ENCODE data around the gene YKT6.
A peak's percentile ranks its signal among the peaks of the same experiment; 100 is the strongest.

Gene YKT6

DNA sequence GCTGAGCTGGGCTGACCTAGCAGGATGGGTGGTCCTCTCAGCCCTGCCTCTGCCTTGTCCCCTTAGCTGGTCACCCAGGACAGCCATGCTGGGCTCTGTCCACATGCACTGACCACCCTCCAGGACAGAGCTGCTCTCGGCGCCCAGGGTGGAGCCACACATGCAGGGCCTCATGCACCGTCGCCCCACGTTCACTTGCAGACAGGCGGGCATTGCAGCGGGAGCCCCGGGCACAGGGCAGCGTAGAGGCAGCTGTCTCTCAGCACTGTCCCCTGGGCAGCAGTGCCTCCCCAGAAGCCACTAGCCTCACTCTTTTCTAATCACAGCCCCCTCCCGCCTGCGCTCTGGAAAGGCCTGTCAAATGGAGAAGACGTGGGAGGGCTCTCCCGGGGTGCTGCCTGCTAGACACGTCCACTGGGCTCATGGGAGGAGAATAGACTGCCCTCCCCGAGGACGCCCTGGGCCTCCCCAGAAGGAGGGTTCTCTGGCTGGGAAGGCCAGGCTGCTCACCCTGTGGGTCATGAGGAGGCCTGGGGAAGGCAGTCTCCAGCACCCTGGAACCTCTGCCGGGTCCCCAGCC, 37.4 kb downstream of the YKT6 start:
- DNase-seq = no peak
- intact Hi-C loops (cut with DNase I) = no loop called here

DNA sequence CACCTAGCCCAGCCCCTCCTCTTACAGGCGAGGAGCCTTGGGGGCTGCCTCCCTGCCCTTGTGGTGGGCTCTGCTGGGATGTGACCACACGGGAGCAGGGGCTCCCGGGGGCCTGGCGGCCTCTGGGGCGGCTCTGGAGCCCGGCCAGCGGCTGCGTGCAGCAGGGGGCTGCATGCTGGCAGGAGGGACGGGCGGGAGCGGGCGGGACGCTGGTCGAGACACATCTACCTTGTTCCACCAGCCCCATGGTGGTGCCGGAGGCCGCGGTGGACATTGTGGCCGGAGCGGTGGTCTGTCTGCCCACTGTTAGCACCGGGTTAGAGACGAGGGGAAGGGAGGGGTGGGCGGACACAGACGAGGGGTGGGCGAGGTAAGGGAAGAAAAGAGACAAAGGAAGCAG, 38.6 kb downstream of the YKT6 start:
- intact Hi-C loops (cut with DNase I) = no loop called here
- no peak for DNase-seq

- intact Hi-C loops (cut with DNase I) = no loop called here
- DNase-seq = peak in 4 of 42 donors; percentile 33 to 60 (median 38)
Measured at GRCh38 chr7:44240376-44240775, 39.6 kb downstream of the YKT6 start.

- DNase-seq = peak; percentile 44 to 86 (median 72)
- intact Hi-C loops (cut with DNase I) = no loop called here
Measured at GRCh38 chr7:44240983-44241510, 40.3 kb downstream of the YKT6 start.

DNA sequence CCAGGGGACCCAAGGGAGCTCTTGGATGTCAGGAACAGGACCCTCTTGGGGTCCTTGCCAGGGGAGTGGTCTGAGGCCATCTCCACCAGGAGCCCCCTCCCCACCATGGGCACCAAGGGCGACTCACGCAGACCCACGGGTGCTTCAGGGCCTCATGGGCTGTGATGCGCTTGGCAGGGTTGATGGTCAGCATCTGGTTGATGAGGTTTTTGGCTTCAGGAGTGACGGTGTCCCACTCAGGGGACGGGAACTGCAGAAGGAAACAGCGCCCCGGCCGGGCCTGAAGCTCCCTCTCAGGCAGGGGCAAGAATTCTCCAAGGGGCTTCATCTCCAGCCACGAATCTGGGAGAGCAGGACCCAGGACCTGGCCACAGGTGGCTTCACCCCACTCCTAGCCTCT, 41.3 kb downstream of the YKT6 start:
- no peak for DNase-seq
- intact Hi-C loops (cut with DNase I) = loop anchor here (2.0 kb wide), 1 partner anchor 237 kb away; no protein-coding TSS in a partner anchor

DNA sequence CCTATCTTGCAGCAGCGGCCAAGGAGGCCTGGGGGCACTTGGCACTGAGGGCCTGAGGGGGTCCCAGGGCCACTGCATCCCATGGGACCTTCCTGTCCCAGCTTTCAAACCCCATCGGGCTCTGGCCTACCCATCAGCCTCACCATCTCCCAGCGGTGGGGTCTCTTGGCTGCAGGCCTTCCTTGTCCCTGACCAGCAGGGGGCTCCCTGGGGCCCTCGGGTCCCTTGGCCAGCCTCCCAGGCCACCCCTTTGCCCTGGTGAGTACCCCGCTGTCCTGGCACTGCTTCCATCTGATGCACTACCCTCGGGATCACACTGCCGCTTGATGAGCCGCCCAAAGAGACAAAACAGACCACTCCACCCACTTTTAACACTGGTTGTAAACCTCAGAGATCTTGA, 43.5 kb downstream of the YKT6 start:
- peak in 2 of 42 donors; percentile 23 to 48 for DNase-seq
- intact Hi-C loops (cut with DNase I) = no loop called here

DNA sequence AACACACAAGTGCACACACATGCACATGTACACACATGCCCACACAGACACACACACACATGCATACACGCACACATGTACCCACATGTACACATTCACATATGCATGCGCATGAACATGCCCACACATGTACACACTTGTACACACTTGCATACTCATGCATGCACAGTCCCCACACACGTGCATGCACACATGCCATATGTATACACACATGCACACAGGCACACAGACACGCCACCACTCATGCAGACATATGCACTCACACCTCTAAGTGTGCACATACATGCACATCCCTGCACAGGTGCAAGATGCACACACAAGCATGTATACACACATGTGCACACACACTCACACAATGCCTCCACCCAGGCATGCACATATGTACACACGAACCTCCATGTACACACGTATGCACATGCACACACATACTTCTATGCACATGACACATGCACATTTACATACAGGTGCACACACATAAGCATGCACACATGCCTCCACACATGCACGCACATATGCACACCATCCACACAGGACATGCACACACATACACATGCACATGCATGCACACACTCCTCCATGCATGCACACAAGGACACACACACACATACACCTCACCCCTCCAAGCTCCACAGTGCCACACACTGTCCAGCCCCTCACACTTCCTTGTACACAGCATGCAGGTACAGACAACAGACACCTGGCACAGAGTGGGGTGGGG, 45.8 kb downstream of the YKT6 start:
- intact Hi-C loops (cut with DNase I) = no loop called here
- DNase-seq = no peak

DNA sequence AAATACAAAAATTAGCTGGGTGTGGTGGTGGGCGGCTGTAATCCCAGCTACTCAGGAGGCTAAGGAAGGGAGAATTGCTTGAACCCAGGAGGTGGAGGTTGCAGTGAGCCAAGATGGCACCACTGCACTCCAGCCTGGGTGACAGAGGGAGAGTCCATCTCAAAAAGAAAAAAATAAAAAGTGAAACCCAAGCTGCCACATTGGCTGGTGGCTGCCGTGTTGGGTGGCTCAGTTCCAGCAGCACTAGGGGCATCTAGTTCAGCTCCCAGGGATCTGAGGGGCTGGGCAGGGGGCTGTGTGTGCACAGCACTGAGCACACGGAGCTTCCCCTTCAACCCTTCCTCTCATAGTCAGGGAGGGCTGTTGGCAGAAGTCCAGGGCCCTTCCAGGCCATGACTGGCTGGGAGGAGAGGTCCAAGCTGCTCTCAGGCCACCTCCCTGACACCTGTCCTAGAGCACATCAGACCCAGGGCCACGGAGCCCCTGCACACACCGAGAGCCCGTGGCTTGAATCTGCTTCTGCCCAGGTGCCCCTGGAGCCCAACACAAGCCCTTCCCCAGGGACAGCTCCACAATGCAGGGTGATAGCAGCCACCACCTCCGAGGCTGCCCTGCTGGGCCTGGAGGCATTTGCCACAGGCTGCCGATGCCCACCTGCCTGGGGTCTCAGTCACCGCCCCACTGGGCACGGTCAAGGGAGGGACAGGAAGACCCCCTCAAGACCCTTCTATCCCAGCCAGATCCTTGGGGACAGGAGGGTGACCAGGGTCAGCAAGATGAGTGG, 47.3 kb downstream of the YKT6 start:
- intact Hi-C loops (cut with DNase I) = no loop called here
- no peak for DNase-seq

GRCh38 chr7:44249639-44250234, 49.0 kb downstream of the YKT6 start:
- no peak for DNase-seq
- intact Hi-C loops (cut with DNase I) = no loop called here

GRCh38 chr7:44251269-44251668, 50.5 kb downstream of the YKT6 start:
- no peak for DNase-seq
- intact Hi-C loops (cut with DNase I) = no loop called here

GRCh38 chr7:44251881-44252280, 51.1 kb downstream of the YKT6 start:
- no peak for DNase-seq
- intact Hi-C loops (cut with DNase I) = no loop called here

GRCh38 chr7:44256459-44256858, 55.7 kb downstream of the YKT6 start:
- intact Hi-C loops (cut with DNase I) = no loop called here
- no peak for DNase-seq

- DNase-seq = no peak
- intact Hi-C loops (cut with DNase I) = no loop called here
Measured at GRCh38 chr7:44257213-44257612, 56.4 kb downstream of the YKT6 start.

DNA sequence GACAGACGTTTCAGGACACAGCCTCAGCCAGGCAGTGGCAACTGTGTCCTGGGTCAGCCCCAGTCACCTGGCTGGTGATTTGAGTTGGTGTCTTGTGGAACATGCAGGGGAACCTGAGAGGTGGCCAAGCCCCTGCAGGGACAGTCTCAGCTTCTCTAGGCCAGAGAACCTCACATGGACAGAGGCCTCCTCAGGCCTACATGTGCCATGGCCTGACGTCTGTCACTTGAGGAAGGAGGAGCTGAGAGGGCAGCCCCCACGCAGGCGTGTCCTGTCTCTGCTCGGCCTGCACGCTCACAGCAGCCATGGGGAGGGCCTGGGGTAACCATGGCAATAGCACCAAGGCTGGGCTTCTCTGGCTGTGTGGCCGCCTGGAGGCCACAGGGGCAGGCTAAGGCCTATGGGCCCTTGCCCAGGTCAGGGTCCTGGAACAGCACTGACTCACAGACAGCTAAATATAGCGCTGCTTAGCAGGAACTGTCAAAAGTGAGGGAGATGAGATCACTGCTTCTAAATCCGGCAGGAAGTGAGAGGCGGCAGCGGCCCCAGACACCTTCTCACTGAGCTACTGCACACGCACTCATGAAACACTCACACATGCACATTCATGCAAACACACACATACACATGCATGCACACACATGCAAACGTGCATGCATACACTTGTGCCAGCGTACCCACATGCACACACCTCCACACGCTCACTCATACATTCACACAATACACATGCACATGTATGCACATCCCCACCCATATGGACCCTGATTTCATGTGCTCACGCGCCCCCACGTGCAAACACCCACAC, 57.0 kb downstream of the YKT6 start:
- peak in 39 of 42 donors; percentile 48 to 96 (median 75) for DNase-seq
- intact Hi-C loops (cut with DNase I) = no loop called here

GRCh38 chr7:44258423-44258760, 57.6 kb downstream of the YKT6 start:
- peak in 17 of 42 donors; percentile 19 to 78 (median 56) for DNase-seq
- intact Hi-C loops (cut with DNase I) = no loop called here

- intact Hi-C loops (cut with DNase I) = no loop called here
- DNase-seq = no peak
Measured at GRCh38 chr7:44258865-44259546, 58.2 kb downstream of the YKT6 start.

DNA sequence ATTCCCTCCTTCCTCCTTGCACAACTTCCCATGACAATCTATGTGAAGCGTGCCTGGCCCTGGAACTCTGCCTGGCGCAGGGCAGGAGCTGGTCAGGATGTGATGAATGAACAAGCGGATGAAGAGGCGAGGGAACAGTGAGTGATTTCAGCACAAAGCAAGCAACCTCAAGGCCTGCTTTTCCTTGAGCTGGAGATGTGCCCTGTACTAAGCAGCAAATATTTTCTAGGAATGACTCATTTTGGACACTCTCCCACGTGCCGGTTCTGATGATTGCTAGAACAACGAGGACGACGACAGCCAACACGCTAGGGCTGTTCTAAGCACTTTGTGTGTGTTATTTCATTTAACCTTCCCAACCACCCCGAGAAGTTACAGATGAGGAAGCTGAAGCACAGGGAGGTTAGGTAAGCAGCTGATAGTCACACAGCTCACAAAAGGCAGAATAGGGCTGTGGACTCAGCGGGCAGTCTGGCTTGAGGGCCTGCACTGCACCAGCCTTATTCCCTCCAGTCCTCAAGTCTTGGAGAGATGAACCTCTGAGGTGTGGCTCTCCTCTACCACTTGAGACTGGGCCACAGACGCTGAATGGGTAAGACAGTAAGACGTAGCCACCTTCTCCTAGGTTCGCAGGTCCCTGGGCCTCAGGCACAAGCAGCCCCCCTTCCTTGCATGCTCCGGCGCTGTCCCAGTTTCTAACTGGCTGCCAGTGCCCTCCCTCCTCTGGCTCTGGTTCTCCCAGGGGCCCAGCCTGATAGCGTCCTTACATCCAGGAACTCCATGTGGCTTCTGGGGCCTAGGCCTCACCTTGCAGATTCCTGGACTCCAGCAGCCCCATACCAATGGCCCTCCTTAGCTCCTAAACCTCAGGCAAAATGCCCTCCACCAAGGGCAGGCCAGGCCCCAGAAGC, 59.0 kb downstream of the YKT6 start:
- DNase-seq = peak in 11 of 42 donors; percentile 28 to 73 (median 51)
- intact Hi-C loops (cut with DNase I) = no loop called here

Data from head of caudate nucleus (tissue), 42 donors.